Smooth muscle cell of bladder (primary cell): ENCODE data around the gene MKNK2. TPM values are rescaled to one million over a fixed set of nuclear protein-coding genes. Genes with fewer than 3 reads are reported as not detected.

ENCODE experiments used
- total RNA-seq: library from RNA; depleted of rRNA; stranded (reverse); fragments of >200 nt; gene quantifications from 2 replicates; pipeline ENCODE4 v1.2.3, GENCODE V29; 2014

MKNK2 gene
- 75.9 and 141 TPM in 2 replicates for total RNA-seq

DNA sequence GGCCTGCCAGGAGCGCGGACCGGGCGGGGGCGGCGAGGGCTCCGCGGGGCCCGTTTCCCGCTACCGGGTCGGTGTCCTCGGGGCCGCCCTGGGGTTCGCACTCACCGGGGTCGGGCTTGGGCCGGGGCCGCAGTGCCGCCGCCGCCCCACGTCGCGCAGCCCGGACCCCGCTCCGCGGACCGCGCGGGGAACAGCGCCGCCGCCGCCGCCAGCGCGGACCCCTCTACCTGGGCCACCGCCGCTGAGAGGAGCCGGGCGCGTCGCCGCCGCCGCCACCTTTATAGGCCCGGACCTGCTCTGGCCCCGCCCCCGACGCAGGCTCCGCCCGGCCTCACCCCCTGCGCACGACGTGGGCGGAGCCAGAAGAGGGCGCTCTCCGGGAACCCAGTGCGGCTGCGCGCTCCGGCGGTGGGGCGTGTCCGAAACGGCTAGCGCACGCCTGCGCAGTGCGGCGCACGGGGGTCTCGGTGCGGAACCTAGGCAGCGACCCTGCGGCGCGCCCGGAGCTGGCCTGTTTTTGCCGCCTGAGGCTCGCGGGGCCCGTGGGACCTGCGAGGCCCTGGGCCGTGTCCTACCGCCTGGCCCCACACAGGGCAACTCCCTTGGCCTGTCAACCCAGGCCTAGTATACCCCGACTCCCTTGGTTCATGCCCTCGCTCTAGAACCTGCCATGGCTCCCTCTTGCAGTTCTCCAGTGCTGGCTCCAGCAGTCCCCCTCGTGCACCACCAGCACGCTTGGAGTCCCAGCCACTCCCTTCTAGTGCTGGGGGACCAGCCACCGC, at the start of gene MKNK2:
Gene MKNK2 (minus strand): TSS at position 254 of the 782 bp plus-strand sequence. CDS start 393 bp downstream, outside the sequence.

DNA sequence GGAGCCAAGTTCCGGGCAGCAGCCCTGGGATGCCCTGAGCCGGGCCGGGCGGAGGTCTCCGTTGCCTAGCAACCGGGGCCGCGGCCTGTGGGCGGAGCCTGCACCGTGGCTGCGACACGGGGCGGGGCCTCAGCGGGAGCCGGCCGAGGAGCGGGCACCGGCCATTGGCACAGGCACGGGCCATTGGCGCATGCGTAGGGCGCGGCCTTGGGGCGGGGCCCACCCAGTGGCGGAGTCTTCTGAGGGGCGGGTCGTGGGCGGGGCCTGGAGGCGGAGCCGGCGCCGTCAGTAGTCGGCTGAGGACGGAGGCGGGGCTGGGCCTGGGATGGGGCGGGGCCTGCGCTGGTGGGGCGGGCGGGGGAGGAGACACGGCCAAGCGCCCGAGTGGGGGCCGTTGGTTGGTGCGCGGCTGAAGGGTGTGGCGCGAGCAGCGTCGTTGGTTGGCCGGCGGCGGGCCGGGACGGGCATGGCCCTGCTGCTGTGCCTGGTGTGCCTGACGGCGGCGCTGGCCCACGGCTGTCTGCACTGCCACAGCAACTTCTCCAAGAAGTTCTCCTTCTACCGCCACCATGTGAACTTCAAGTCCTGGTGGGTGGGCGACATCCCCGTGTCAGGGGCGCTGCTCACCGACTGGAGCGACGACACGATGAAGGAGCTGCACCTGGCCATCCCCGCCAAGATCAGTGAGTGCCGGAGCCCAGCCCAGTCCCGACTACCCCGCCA, 45.6 kb upstream of the MKNK2 start, which contains the start of gene IZUMO4:
Gene IZUMO4 (plus strand): TSS at position 436 of the 723 bp plus-strand sequence. CDS start 31 bp downstream, at position 467.

GRCh38 chr19:2096034-2096479, 45.0 kb upstream of the MKNK2 start, which contains the start of gene MOB3A:
MOB3A (minus strand) TSS chr19:2096326; CDS start chr19:2078560, 17,766 bp downstream.

DNA sequence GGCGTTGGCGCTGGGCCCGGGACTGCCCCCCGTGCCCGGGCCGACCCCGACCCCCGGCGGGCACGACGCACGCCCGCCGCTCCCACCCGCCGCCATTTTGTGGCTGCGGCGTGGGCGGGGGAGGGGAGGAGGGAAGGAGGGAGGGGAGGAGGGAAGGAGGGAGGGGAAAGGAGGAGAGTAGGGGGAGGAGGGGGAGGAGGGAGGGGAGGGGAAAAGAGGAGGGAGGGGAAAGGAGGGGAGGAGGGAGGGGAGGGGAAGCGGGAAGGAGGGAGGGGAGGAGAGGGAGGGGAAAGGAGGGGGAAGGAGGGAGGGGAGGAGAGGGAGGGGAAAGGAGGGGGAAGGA, 35.5 kb downstream of the MKNK2 start, which contains the start of gene BTBD2:
Gene BTBD2 (minus strand): TSS at position 107 of the 343 bp plus-strand sequence. CDS start 11 bp downstream, at position 96.

Other genes starting within 250 kb of the MKNK2 start
- 0.55 and 0.85 TPM in 2 replicates for gene ATP8B3, start 239.0 kb downstream of the MKNK2 start, total RNA-seq
- gene REXO1, start 202.8 kb downstream of the MKNK2 start, total RNA-seq = 2.7 TPM in 2 replicates
- 1.7 and 2.3 TPM in 2 replicates for gene KLF16, start 187.7 kb downstream of the MKNK2 start, total RNA-seq
- 75.2 and 78.2 TPM in 2 replicates for gene ABHD17A, start 165.7 kb downstream of the MKNK2 start, total RNA-seq
- gene ADAT3, start 145.8 kb downstream of the MKNK2 start, total RNA-seq = 1.00 and 1.4 TPM in 2 replicates
- 19.3 and 22.0 TPM in 2 replicates for gene SCAMP4, start 145.8 kb downstream of the MKNK2 start, total RNA-seq
- 58.3 and 66.8 TPM in 2 replicates for gene CSNK1G2, start 110.1 kb downstream of the MKNK2 start, total RNA-seq
- gene BTBD2, start 35.5 kb downstream of the MKNK2 start, total RNA-seq = 36.4 and 47.9 TPM in 2 replicates
- gene MOB3A, start 45.1 kb upstream of the MKNK2 start, total RNA-seq = 11.2 and 14.3 TPM in 2 replicates
- gene IZUMO4, start 45.7 kb upstream of the MKNK2 start, total RNA-seq = 1.0 and 1.6 TPM in 2 replicates
- gene AP3D1, start 100.3 kb upstream of the MKNK2 start, total RNA-seq = 70.8 and 93.7 TPM in 2 replicates
- 2.7 and 3.0 TPM in 2 replicates for gene DOT1L, start 112.7 kb upstream of the MKNK2 start, total RNA-seq
- gene PLEKHJ1, start 185.1 kb upstream of the MKNK2 start, total RNA-seq = 37.3 and 41.0 TPM in 2 replicates
- gene SF3A2, start 185.6 kb upstream of the MKNK2 start, total RNA-seq = 21.3 and 23.7 TPM in 2 replicates
- 0.28 and 0.46 TPM in 2 replicates for gene AMH, start 198.1 kb upstream of the MKNK2 start, total RNA-seq
- 0.37 TPM in 1 of 2 replicates, not detected in the other for gene JSRP1, start 205.2 kb upstream of the MKNK2 start, total RNA-seq
- not detected in 2 replicates for gene PEAK3, start 230.9 kb upstream of the MKNK2 start, total RNA-seq